Measurements from ENCODE around the gene MED27.

Gene MED27

DNA sequence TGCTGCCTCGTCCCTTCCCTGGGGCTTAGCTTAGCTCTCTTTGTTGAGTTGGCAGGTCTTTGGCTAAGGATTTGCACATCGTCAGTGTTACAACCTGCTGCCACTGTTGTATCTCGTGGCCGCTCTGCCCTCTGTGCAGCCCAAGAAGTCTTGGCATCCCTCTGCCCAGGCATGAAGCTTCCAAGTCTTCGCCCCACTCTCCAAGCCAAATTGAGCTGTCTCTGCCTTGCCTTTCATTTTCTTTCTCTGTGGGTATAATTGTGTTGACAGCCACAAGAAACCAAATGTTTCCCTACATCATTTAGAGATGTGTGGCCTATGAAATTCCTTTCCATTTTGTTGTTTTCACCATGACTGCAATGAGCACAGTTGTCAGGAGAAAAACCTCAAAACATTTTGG, 29.6 kb upstream of the MED27 start:
- Histone ChIP-seq H3K9me3 (ENCODE audit: control insufficient read depth, insufficient read depth, low read length) (no peaks in the 10 kb centered on the region), H3K4me1 (ENCODE audit: control insufficient read depth, insufficient read depth, low read length) (peaks cover 1% of the 10 kb centered on the region; the same call in 1 of the 2 replicates), H3K36me3 (ENCODE audit: control insufficient read depth, insufficient read depth, low read length) (no peaks in the 10 kb centered on the region), H3K27ac (ENCODE audit: low read length) (no peak overlapping the region), H3K4me3 (ENCODE audit: low read length) (no peak overlapping the region), H3K27me3 (ENCODE audit: control insufficient read depth, insufficient read depth, low read length) (no peaks in the 10 kb centered on the region)
- DNase-seq (ENCODE audit: low read depth, low spot score), result no peak
- no CpG with 5 or more reads among the region's 5 CpGs for WGBS (ENCODE audit: insufficient coverage, insufficient read length)

DNA sequence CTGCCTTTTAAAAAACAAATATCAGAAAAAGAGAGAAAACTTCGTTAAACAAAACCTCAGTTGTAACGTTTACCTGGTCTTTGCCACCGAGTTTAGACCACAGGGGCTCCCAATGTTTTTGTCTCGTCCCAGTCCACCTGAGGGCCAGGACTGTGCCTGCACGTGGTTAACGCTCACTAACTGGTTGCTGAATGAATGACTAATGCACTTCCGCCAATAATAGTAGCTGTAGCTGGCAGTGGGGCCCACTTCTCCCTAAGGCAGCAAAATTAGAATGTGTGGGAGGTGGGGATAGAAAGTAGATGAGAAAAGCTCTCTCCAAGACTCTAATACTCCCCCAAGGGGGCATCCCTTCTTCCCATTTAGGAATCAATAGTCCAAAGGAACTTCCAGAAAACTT, 29.1 kb upstream of the MED27 start:
- no peak overlapping the region for H3K4me3 ChIP-seq (ENCODE audit: low read length)
- H3K27me3 ChIP-seq (ENCODE audit: control insufficient read depth, insufficient read depth, low read length), result no peaks in the 10 kb centered on the region
- DNase-seq (ENCODE audit: low read depth, low spot score), result no peak
- no peaks in the 10 kb centered on the region for H3K36me3 ChIP-seq (ENCODE audit: control insufficient read depth, insufficient read depth, low read length)
- peaks cover 1% of the 10 kb centered on the region; the same call in 1 of the 2 replicates for H3K4me1 ChIP-seq (ENCODE audit: control insufficient read depth, insufficient read depth, low read length)
- no peaks in the 10 kb centered on the region for H3K9me3 ChIP-seq (ENCODE audit: control insufficient read depth, insufficient read depth, low read length)
- H3K27ac ChIP-seq (ENCODE audit: low read length), result no peak overlapping the region
- WGBS (ENCODE audit: insufficient coverage, insufficient read length), result no CpG with 5 or more reads among the region's 7 CpGs

DNA sequence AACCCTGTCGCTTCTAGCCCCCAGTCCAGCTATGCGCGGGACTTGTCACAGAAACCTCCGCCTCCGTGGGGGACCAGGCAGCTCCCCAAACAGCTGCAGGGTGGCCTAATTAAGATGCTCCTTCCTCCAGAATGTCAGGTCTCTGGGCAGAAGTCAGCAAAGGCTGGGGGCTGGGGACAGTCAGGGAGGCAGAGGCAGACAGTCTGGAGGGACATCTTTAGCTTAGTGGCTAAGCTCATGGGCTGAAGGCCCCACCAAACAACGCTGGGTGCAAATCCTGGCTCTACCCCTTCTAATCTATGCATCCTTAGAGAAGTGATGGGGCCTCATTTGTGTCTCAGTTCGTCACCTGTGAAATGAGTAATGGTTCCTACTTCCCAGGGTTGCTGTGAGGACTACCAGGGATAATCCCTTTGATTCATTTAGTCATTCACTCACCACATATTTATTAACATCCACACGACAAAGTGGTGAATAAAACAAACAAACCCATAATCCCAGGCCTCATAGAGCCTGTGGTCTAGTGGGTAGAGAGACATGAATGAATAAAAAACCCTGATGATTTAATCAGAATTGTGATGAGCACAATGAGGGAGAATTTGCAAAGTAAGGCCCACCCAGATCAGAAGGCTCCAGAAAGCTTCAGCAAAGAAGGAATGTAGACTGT, 20.2 kb upstream of the MED27 start:
- no peaks in the 10 kb centered on the region for H3K27me3 ChIP-seq (ENCODE audit: control insufficient read depth, insufficient read depth, low read length)
- H3K4me1 ChIP-seq (ENCODE audit: control insufficient read depth, insufficient read depth, low read length), result no peaks in the 10 kb centered on the region
- H3K36me3 ChIP-seq (ENCODE audit: control insufficient read depth, insufficient read depth, low read length), result no peaks in the 10 kb centered on the region
- H3K4me3 ChIP-seq (ENCODE audit: low read length), result no peak overlapping the region
- H3K27ac ChIP-seq (ENCODE audit: low read length), result no peak overlapping the region
- WGBS (ENCODE audit: insufficient coverage, insufficient read length), result no CpG with 5 or more reads among the region's 8 CpGs
- no peaks in the 10 kb centered on the region for H3K9me3 ChIP-seq (ENCODE audit: control insufficient read depth, insufficient read depth, low read length)
- no peak for DNase-seq (ENCODE audit: low read depth, low spot score)

DNA sequence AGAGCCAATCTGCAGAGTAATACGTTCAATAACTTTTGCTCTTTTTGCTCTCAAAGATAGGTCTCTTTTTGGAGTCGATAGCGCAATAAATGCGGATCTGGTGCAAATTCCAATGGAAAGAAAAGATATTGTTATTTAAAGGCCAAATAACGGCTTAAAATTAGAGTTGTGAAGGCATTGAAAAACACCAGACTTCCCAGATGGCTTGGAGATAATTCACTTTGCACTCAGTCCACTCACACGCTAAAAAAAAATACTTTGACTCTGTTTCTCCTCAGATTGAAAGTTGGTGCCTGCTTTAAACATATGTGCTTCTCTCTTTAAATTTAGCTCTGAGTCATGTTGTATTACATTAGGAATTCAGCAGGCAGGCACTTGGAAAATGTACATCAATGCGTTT, 19.5 kb upstream of the MED27 start:
- H3K27me3 ChIP-seq (ENCODE audit: control insufficient read depth, insufficient read depth, low read length), result no peaks in the 10 kb centered on the region
- no CpG with 5 or more reads among the region's 7 CpGs for WGBS (ENCODE audit: insufficient coverage, insufficient read length)
- no peaks in the 10 kb centered on the region for H3K9me3 ChIP-seq (ENCODE audit: control insufficient read depth, insufficient read depth, low read length)
- no peaks in the 10 kb centered on the region for H3K4me1 ChIP-seq (ENCODE audit: control insufficient read depth, insufficient read depth, low read length)
- no peaks in the 10 kb centered on the region for H3K36me3 ChIP-seq (ENCODE audit: control insufficient read depth, insufficient read depth, low read length)
- no peak overlapping the region for H3K4me3 ChIP-seq (ENCODE audit: low read length)
- no peak overlapping the region for H3K27ac ChIP-seq (ENCODE audit: low read length)
- DNase-seq (ENCODE audit: low read depth, low spot score), result no peak

DNA sequence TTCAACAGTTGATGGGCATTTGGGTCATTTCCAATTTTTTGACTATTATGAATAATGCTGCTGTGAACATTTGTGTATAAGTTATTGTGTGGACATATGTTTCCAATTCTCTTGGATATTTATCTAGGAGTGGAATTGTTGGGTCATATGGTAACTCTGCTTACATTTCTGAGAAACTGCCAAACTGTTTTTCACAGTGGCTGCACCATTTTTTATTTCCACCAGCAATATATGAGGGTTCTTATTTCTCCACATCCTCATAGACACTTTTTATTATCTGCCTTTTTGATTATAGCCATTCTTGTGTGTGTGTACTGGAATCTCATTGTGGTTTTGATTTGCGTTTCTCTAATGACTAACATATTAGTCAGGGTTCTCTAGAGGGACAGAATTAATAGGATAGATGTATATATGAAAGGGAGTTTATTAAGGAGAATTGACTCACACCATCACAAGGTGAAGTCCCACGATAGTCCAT, 14.7 kb upstream of the MED27 start:
- no peaks in the 10 kb centered on the region for H3K27me3 ChIP-seq (ENCODE audit: control insufficient read depth, insufficient read depth, low read length)
- no peaks in the 10 kb centered on the region for H3K9me3 ChIP-seq (ENCODE audit: control insufficient read depth, insufficient read depth, low read length)
- H3K4me1 ChIP-seq (ENCODE audit: control insufficient read depth, insufficient read depth, low read length), result no peaks in the 10 kb centered on the region
- no peak overlapping the region for H3K4me3 ChIP-seq (ENCODE audit: low read length)
- no CpG with 5 or more reads among the region's 2 CpGs for WGBS (ENCODE audit: insufficient coverage, insufficient read length)
- DNase-seq (ENCODE audit: low read depth, low spot score), result no peak
- no peak overlapping the region for H3K27ac ChIP-seq (ENCODE audit: low read length)
- no peaks in the 10 kb centered on the region for H3K36me3 ChIP-seq (ENCODE audit: control insufficient read depth, insufficient read depth, low read length)

DNA sequence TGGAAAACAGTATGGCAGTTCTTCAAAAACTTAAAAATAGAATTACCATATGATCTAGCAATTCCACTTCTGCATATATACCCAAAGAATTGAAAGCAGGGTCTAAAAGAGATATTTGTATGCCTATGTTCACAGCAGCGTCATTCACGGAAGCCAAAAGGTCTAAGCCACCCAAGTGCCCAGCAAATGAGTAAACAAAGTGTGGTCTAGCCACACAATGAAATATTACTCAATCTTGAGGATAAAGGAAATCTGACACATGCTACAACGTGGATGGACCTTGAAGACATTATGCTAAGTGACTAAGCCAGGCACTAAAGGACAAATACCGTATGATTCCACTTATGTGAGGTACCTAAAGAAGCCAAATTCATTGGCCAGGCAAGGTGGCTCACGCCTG, 11.1 kb upstream of the MED27 start:
- no CpG with 5 or more reads among the region's 5 CpGs for WGBS (ENCODE audit: insufficient coverage, insufficient read length)
- no peak overlapping the region for H3K27ac ChIP-seq (ENCODE audit: low read length)
- H3K27me3 ChIP-seq (ENCODE audit: control insufficient read depth, insufficient read depth, low read length), result no peaks in the 10 kb centered on the region
- no peak for DNase-seq (ENCODE audit: low read depth, low spot score)
- H3K9me3 ChIP-seq (ENCODE audit: control insufficient read depth, insufficient read depth, low read length), result no peaks in the 10 kb centered on the region
- H3K36me3 ChIP-seq (ENCODE audit: control insufficient read depth, insufficient read depth, low read length), result no peaks in the 10 kb centered on the region
- H3K4me3 ChIP-seq (ENCODE audit: low read length), result no peak overlapping the region
- H3K4me1 ChIP-seq (ENCODE audit: control insufficient read depth, insufficient read depth, low read length), result no peaks in the 10 kb centered on the region

DNA sequence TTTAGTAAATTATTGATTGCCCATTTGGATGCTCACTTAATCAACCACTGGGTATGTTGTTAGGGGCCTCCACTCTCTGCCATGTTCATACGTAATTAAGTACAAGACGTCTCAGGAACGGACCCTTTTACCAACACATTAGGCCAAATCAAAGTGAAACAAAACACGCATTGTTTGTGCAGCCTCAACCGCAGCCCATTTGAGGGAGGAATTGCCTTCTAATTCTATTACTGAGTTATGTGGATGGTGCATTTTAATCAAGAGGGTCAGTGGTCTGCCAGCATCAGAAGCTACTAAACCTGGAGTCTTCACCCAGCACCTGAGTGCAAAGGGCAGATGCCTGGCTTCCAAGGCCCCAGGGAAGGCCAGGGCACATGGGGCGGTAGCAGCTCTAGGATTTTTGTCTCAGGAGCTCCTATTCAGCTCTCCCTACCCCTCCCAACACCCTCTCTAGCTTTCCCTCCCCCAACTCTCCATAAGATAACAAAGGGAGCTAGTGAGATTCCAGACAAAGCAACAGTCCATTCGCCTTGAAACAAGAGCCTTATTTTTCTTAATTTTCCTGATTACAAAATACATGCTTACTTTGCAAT, 7.9 kb upstream of the MED27 start:
- no peak for DNase-seq (ENCODE audit: low read depth, low spot score)
- Histone ChIP-seq H3K27ac (ENCODE audit: low read length) (no peak overlapping the region), H3K27me3 (ENCODE audit: control insufficient read depth, insufficient read depth, low read length) (no peaks in the 10 kb centered on the region), H3K4me3 (ENCODE audit: low read length) (no peak overlapping the region), H3K9me3 (ENCODE audit: control insufficient read depth, insufficient read depth, low read length) (no peaks in the 10 kb centered on the region), H3K4me1 (ENCODE audit: control insufficient read depth, insufficient read depth, low read length) (no peaks in the 10 kb centered on the region), H3K36me3 (ENCODE audit: control insufficient read depth, insufficient read depth, low read length) (no peaks in the 10 kb centered on the region)
- WGBS (ENCODE audit: insufficient coverage, insufficient read length), result no CpG with 5 or more reads among the region's 7 CpGs

DNA sequence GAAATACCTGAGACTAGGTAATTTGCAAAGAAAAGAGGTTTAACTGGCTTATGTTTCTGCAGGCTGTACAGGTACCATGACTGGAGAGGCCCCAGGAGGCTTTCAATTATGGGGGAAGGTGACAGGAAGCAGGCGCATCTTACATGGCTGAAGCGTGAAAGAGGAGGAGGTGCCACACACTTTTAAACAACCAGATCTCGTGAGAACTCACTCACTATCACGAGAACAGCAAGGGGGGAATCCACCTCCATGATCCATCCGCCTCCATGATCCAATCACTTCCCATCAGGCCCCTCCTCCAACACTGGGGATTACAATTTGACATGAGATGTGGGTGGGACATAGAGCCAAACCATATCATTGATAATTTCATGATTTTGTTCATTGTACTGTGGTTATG, 2.5 kb upstream of the MED27 start:
- Histone ChIP-seq H3K36me3 (ENCODE audit: control insufficient read depth, insufficient read depth, low read length) (no peaks in the 10 kb centered on the region), H3K4me1 (ENCODE audit: control insufficient read depth, insufficient read depth, low read length) (no peaks in the 10 kb centered on the region), H3K27ac (ENCODE audit: low read length) (no peak overlapping the region), H3K27me3 (ENCODE audit: control insufficient read depth, insufficient read depth, low read length) (no peaks in the 10 kb centered on the region), H3K4me3 (ENCODE audit: low read length) (no peak overlapping the region), H3K9me3 (ENCODE audit: control insufficient read depth, insufficient read depth, low read length) (no peaks in the 10 kb centered on the region)
- DNase-seq (ENCODE audit: low read depth, low spot score), result no peak
- no CpG with 5 or more reads among the region's 5 CpGs for WGBS (ENCODE audit: insufficient coverage, insufficient read length)

DNA sequence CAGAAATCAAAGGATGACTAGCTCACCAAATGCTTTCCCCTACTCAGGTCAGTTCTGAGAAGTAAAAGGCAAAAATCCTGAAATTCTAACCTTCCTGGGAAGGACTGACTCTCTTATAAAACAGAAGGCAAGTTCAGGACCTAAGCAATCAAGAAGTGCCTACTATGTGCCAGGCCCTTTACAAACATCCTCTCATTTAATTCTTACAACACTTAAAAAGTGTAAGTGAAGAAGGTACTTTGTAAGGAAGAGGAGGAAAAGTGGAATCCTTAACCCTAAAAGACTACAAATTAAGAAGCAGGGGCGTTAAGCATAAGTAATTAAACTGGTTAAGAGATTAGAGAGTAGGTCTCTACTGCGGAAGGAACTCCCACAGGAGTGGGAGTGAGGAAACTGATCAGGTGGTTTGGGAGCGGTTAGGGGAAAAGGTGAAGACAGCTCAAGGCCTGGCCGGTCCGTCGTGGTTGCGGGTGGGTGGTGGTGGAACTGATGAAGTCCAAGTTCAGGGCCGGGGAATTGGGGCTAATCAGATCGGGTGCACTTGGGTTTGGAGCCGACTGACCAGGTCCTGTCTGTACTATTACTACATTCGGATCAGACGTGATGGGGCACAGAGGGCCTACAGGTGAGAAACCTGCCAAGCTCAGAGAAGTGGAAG, 839 bp downstream of the MED27 start:
- WGBS (ENCODE audit: insufficient coverage, insufficient read length), result no CpG with 5 or more reads among the region's 12 CpGs
- Histone ChIP-seq H3K27ac (ENCODE audit: low read length) (no peak overlapping the region), H3K4me1 (ENCODE audit: control insufficient read depth, insufficient read depth, low read length) (no peaks in the 10 kb centered on the region), H3K4me3 (ENCODE audit: low read length) (peak overlapping the region; percentile 76; the same call in 1 of the 2 replicates), H3K36me3 (ENCODE audit: control insufficient read depth, insufficient read depth, low read length) (no peaks in the 10 kb centered on the region; the same call in 1 of the 2 replicates), H3K27me3 (ENCODE audit: control insufficient read depth, insufficient read depth, low read length) (no peaks in the 10 kb centered on the region), H3K9me3 (ENCODE audit: control insufficient read depth, insufficient read depth, low read length) (no peaks in the 10 kb centered on the region)
- DNase-seq (ENCODE audit: low read depth, low spot score), result no peak

DNA sequence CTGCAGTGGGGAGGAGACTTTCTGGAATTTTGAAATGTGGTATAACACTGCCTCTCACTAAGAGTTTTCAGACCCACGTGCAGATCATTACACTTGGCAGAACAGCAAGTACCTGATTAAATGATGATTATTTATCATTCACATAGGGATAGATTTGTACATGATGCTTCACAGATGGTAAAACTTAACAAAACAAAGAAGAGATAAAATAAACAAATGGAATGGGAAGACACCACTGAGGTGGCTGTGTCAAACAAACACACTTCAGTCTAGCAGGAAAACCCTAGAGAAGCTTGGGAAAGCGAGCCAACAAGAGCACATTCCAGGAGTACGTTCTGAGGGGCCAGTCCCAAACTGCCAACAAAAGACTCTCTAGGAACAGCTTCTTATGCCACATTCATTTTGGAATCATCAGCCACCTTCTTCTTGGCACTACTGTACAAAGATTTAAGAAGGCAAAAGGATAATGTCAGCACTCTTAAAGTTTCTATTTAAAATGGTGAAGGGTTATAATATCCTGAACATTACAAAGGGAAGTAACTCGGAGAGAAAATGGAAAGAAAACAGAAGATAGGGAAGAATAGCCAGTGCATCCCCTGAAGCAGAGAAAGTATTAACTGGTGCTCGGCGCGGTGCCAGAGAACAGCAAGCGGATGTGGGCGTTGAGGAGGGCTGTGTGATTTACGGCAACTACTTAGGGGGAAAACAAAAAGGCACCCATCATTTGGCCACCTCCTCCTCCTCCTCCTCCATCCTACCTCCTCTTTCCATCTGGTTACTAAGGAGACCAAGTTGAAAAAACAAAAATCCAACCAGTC, 1.6 kb downstream of the MED27 start:
- no peaks in the 10 kb centered on the region for H3K9me3 ChIP-seq (ENCODE audit: control insufficient read depth, insufficient read depth, low read length)

More for the DNA sequence above, 1.6 kb downstream of the MED27 start:
- H3K27me3 ChIP-seq (ENCODE audit: control insufficient read depth, insufficient read depth, low read length), result no peaks in the 10 kb centered on the region
- no CpG with 5 or more reads among the region's 10 CpGs for WGBS (ENCODE audit: insufficient coverage, insufficient read length)
- no peak overlapping the region for H3K27ac ChIP-seq (ENCODE audit: low read length)
- H3K4me1 ChIP-seq (ENCODE audit: control insufficient read depth, insufficient read depth, low read length), result no peaks in the 10 kb centered on the region
- no peaks in the 10 kb centered on the region; the same call in 1 of the 2 replicates for H3K36me3 ChIP-seq (ENCODE audit: control insufficient read depth, insufficient read depth, low read length)
- no peak overlapping the region for H3K4me3 ChIP-seq (ENCODE audit: low read length)
- no peak for DNase-seq (ENCODE audit: low read depth, low spot score)
